Retinal pigment epithelial cell (primary cell): ENCODE results near the gene MBTPS2.
"Not testable (repeated sequence)": the region's sequence is repeated elsewhere in the genome, so short reads cannot be mapped to it uniquely, and the experiment has no call there.

Experiments
- DNase-seq: peaks from one replicate; pipeline ENCODE4 v3.0.0-alpha.2; 2010; ENCODE audit warnings: low read depth
- H3K4me3 ChIP-seq: 2 replicates; pipeline ENCODE4 v1.5.1; 2011; ENCODE audit warnings: mild to moderate bottlenecking, low read length, control low read depth, moderate library complexity
- CTCF ChIP-seq: conservative IDR thresholded peaks from 2 replicates; pipeline ENCODE4 v1.5.1; 2011; ENCODE audit warnings: low read depth, low read length, control low read depth, inconsistent platforms

MBTPS2 gene

GRCh38 chrX:21806691-21807090 lies 32.7 kb upstream of the MBTPS2 start:
- no peak overlapping the region for H3K4me3 ChIP-seq
- no peak for DNase-seq
- no peak for TF ChIP-seq CTCF

- no peak overlapping the region for H3K4me3 ChIP-seq
- no peak for TF ChIP-seq CTCF
- DNase-seq: no peak
Observed at GRCh38 chrX:21811832-21812231, 27.6 kb upstream of the MBTPS2 start.

GRCh38 chrX:21812628-21813027 lies 26.8 kb upstream of the MBTPS2 start:
- TF ChIP-seq CTCF: no peak
- DNase-seq: no peak
- H3K4me3 ChIP-seq: no peak overlapping the region

- TF ChIP-seq CTCF: no peak
- no peak for DNase-seq
- no peak overlapping the region for H3K4me3 ChIP-seq
Observed at GRCh38 chrX:21813612-21814368, 25.6 kb upstream of the MBTPS2 start.

- TF ChIP-seq CTCF: no peak
- DNase-seq: no peak
- no peak overlapping the region for H3K4me3 ChIP-seq
Observed at GRCh38 chrX:21816136-21816535, 23.3 kb upstream of the MBTPS2 start.

- not testable (repeated sequence) for H3K4me3 ChIP-seq, DNase-seq
Observed at GRCh38 chrX:21820170-21820569, 19.2 kb upstream of the MBTPS2 start.

- H3K4me3 ChIP-seq: no peak overlapping the region
- TF ChIP-seq CTCF: no peak
- DNase-seq: no peak
Observed at GRCh38 chrX:21821875-21822274, 17.5 kb upstream of the MBTPS2 start.
